ENCODE data around the gene HK2. TPM values are rescaled to one million over a fixed set of nuclear protein-coding genes. Genes with fewer than 3 reads are reported as not detected.
A peak's percentile ranks its signal among the peaks of the same experiment; 100 is the strongest.
"Not testable (repeated sequence)": the region's sequence is repeated elsewhere in the genome, so short reads cannot be mapped to it uniquely, and the experiment has no call there.

The HK2 gene
- 10 to 100 TPM; 26.2 to 51.3 (median 28.4) TPM for total RNA-seq (2021; fragmentation: NEBNext Ultra II Directional; extraction: Animal tissue kit (Norgen Biotek cat#: 25700))
- long read RNA-seq, full-length matches to known transcripts, result 6 of 34 reads
- long read RNA-seq, partial matches to known transcripts, result 26 of 34 reads
- long read RNA-seq, other reads (novel, unspliced or antisense), result 2 of 34 reads

DNA sequence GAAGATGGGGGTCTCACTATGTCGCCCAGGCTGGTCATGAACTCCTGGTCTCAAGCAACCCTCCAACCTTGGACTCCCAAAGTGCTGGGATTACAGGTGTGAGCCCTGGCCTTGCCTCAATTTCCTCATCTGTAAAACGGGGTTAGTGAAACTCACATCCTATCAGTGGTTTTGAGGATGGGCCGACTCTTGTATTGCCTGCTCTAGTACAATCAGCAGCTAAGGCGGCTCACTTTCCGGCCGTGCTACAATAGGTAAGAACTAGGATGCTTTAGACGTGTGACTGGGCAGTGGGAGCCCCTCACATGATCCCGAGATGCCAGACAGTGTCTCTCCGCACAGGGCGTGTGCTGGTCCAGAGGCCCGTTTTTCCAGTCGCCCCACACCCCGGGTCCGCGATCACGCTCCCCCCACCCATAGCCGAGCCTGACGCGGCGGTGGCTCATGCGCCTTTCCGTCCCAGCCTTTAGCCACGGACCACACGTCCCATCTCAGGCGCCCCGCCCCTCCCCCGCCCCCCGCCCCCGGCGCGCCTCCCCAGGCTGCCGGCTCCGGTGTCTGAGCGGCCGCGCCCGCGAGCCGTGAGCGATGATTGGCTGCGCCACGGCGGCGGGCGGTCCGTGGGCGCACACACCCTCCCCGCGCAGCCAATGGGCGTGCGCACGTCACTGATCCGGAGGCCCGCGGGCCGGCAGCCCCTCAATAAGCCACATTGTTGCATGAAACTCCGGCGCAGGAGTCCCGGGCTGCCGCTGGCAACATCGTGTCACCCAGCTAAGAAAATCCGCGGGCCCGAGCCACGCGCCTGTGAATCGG is at the start of gene HK2:
Gene HK2 (plus strand): TSS at position 710 of the 816 bp plus-strand sequence. CDS start 454 bp downstream, outside the sequence.
- H3K4me1 Mint-ChIP-seq (ENCODE audit: low read depth), result peaks cover 54% of the 10 kb centered on the region
- H3K27me3 Mint-ChIP-seq (ENCODE audit: insufficient read depth), result peaks cover 1% of the 10 kb centered on the region
- TF ChIP-seq, protein P1, sequence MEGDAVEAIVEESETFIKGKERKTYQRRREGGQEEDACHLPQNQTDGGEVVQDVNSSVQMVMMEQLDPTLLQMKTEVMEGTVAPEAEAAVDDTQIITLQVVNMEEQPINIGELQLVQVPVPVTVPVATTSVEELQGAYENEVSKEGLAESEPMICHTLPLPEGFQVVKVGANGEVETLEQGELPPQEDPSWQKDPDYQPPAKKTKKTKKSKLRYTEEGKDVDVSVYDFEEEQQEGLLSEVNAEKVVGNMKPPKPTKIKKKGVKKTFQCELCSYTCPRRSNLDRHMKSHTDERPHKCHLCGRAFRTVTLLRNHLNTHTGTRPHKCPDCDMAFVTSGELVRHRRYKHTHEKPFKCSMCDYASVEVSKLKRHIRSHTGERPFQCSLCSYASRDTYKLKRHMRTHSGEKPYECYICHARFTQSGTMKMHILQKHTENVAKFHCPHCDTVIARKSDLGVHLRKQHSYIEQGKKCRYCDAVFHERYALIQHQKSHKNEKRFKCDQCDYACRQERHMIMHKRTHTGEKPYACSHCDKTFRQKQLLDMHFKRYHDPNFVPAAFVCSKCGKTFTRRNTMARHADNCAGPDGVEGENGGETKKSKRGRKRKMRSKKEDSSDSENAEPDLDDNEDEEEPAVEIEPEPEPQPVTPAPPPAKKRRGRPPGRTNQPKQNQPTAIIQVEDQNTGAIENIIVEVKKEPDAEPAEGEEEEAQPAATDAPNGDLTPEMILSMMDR (IDR thresholded peaks at IDR 0.05), result no peak
- peak within 1 kb of the TSS; percentile 98 for H3K4me3 Mint-ChIP-seq
- DNase-seq, result peak; percentile 73
- H3K27ac Mint-ChIP-seq, result peak within 1 kb of the TSS; percentile 83
- H3K9me3 Mint-ChIP-seq, result no peaks in the 10 kb centered on the region
- H3K36me3 Mint-ChIP-seq (ENCODE audit: low read depth), result peaks cover 6% of the 10 kb centered on the region

GRCh38 chr2:74789271-74789670 is 44.7 kb upstream of the HK2 start:
- peaks cover 10% of the 10 kb centered on the region for H3K27me3 Mint-ChIP-seq (ENCODE audit: insufficient read depth)
- DNase-seq, result no peak
- TF ChIP-seq, protein P1 (IDR thresholded peaks at IDR 0.05), result no peak
- H3K4me1 Mint-ChIP-seq (ENCODE audit: low read depth), result peaks cover 10% of the 10 kb centered on the region
- no peak overlapping the region for H3K27ac Mint-ChIP-seq
- H3K4me3 Mint-ChIP-seq, result no peak overlapping the region
- peaks cover 21% of the 10 kb centered on the region for H3K36me3 Mint-ChIP-seq (ENCODE audit: low read depth)
- peaks cover 18% of the 10 kb centered on the region for H3K9me3 Mint-ChIP-seq

GRCh38 chr2:74792282-74792681 is 41.6 kb upstream of the HK2 start:
- H3K36me3 Mint-ChIP-seq (ENCODE audit: low read depth), result peaks cover 13% of the 10 kb centered on the region
- DNase-seq, result no peak
- H3K4me3 Mint-ChIP-seq, result no peak overlapping the region
- peaks cover 10% of the 10 kb centered on the region for H3K27me3 Mint-ChIP-seq (ENCODE audit: insufficient read depth)
- H3K9me3 Mint-ChIP-seq, result peaks cover 14% of the 10 kb centered on the region
- H3K27ac Mint-ChIP-seq, result no peak overlapping the region
- peaks cover 10% of the 10 kb centered on the region for H3K4me1 Mint-ChIP-seq (ENCODE audit: low read depth)
- TF ChIP-seq, protein P1 (IDR thresholded peaks at IDR 0.05), result no peak

DNA sequence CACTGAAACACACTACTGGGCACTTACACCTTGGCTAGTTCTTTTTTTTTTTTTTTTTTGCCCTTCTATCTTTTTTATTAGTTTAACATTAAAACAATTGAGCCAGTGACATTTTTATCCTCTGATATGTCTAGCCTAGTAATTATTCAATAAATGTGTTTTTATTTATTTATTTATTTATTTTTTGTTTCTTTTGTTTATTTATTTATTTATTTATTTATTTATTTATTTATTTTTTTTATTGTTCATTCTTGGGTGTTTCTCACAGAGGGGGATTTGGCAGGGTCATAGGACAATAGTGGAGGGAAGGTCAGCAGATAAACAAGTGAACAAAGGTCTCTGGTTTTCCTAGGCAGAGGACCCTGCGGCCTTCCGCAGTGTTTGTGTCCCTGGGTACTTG is 39.0 kb upstream of the HK2 start:
- not testable (repeated sequence) for H3K4me3 Mint-ChIP-seq; H3K4me1 Mint-ChIP-seq (ENCODE audit: low read depth); DNase-seq; H3K36me3 Mint-ChIP-seq (ENCODE audit: low read depth); H3K27me3 Mint-ChIP-seq (ENCODE audit: insufficient read depth); H3K9me3 Mint-ChIP-seq; H3K27ac Mint-ChIP-seq

DNA sequence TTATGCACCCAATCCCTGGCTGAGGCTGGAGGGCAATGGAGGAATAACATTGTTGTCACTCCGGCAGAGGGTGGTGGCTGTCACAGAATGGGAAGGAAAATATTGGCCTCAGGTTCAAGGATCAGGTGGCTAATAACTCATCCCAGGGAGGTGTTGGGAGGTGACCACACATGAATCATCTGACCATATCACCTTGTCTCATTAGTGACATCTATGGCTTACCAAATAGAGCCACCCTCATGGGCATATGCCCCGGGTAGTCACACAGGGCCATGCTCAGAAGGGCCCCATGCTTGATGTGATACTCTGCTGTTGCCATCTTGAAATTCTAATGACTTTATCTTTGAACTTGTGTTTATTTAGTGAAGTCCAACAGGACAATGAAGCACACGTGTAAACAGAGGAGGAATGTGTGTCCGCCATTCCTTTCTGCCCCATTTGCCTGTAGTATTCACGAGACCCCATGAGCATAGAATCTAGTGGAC is 27.5 kb upstream of the HK2 start:
- H3K4me3 Mint-ChIP-seq, result no peak overlapping the region
- TF ChIP-seq, protein P1 (IDR thresholded peaks at IDR 0.05), result no peak

DNA sequence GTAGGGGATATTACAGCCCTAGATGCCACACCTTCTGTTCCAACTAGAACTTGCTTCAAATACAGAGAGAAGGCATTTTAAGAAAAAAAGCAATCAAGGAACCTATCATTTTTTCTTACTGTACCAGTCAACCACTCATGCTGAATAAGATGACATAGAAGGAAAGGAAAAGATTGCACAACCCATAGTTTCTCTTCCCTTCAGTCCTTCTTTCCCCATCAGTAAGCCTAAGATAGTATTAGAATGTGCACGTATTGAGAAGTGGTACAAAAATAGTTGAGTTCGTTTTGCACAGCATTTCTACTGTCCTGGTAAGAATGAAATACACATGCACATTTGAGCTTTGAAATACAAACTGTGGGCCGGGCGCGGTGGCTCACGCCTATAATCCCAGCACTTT is 27.0 kb upstream of the HK2 start:
- no peak overlapping the region for H3K4me3 Mint-ChIP-seq
- TF ChIP-seq, protein P1 (IDR thresholded peaks at IDR 0.05), result no peak
- H3K9me3 Mint-ChIP-seq, result no peaks in the 10 kb centered on the region
- peaks cover 23% of the 10 kb centered on the region for H3K27me3 Mint-ChIP-seq (ENCODE audit: insufficient read depth)
- H3K4me1 Mint-ChIP-seq (ENCODE audit: low read depth), result no peaks in the 10 kb centered on the region
- H3K27ac Mint-ChIP-seq, result no peak overlapping the region
- DNase-seq, result no peak
- H3K36me3 Mint-ChIP-seq (ENCODE audit: low read depth), result no peaks in the 10 kb centered on the region

More for the DNA sequence above, 27.5 kb upstream of the HK2 start:
- Mint-ChIP-seq H3K27me3 (ENCODE audit: insufficient read depth) (peaks cover 22% of the 10 kb centered on the region), H3K27ac (no peak overlapping the region), H3K36me3 (ENCODE audit: low read depth) (no peaks in the 10 kb centered on the region), H3K4me1 (ENCODE audit: low read depth) (no peaks in the 10 kb centered on the region), H3K9me3 (no peaks in the 10 kb centered on the region)
- DNase-seq, result no peak

Data from HFFc6 (cell line).